Measurements from ENCODE around the gene SDCBP2.

SDCBP2 gene

GRCh38 chr20:1331801-1332453 lies 3.0 kb upstream of the SDCBP2 start:
- TF ChIP-seq CTCF (IDR thresholded peaks at IDR 0.05; ENCODE audit: control insufficient read depth, insufficient read depth, low read depth, low read length, missing control alignments), result no peak
- no peak for DNase-seq (ENCODE audit: low read depth)
- H3K4me3 ChIP-seq (ENCODE audit: control insufficient read depth, low read depth, low read length), result no peak overlapping the region

- no peak for TF ChIP-seq CTCF (IDR thresholded peaks at IDR 0.05; ENCODE audit: control insufficient read depth, insufficient read depth, low read depth, low read length, missing control alignments)
- H3K4me3 ChIP-seq (ENCODE audit: control insufficient read depth, low read depth, low read length), result no peak overlapping the region
- no peak for DNase-seq (ENCODE audit: low read depth)
Observed at GRCh38 chr20:1331101-1331500, 2.2 kb upstream of the SDCBP2 start.

GRCh38 chr20:1330075-1330830 lies 1.3 kb upstream of the SDCBP2 start:
- TF ChIP-seq CTCF (IDR thresholded peaks at IDR 0.05; ENCODE audit: control insufficient read depth, insufficient read depth, low read depth, low read length, missing control alignments), result no peak
- DNase-seq (ENCODE audit: low read depth), result no peak
- H3K4me3 ChIP-seq (ENCODE audit: control insufficient read depth, low read depth, low read length), result no peak overlapping the region

- no peak overlapping the region for H3K4me3 ChIP-seq (ENCODE audit: control insufficient read depth, low read depth, low read length)
- DNase-seq (ENCODE audit: low read depth), result no peak
- no peak for TF ChIP-seq CTCF (IDR thresholded peaks at IDR 0.05; ENCODE audit: control insufficient read depth, insufficient read depth, low read depth, low read length, missing control alignments)
Observed at GRCh38 chr20:1327827-1328679, 886 bp downstream of the SDCBP2 start.

- no peak for TF ChIP-seq CTCF (IDR thresholded peaks at IDR 0.05; ENCODE audit: control insufficient read depth, insufficient read depth, low read depth, low read length, missing control alignments)
- DNase-seq (ENCODE audit: low read depth), result no peak
- no peak overlapping the region for H3K4me3 ChIP-seq (ENCODE audit: control insufficient read depth, low read depth, low read length)
Observed at GRCh38 chr20:1327241-1327653, 1.7 kb downstream of the SDCBP2 start.

- no peak for TF ChIP-seq CTCF (IDR thresholded peaks at IDR 0.05; ENCODE audit: control insufficient read depth, insufficient read depth, low read depth, low read length, missing control alignments)
- no peak for DNase-seq (ENCODE audit: low read depth)
- H3K4me3 ChIP-seq (ENCODE audit: control insufficient read depth, low read depth, low read length), result peak overlapping the region; percentile 78
Observed at GRCh38 chr20:1326031-1326930, 2.7 kb downstream of the SDCBP2 start.
